ENCODE measurements around the gene BCLAF3.

The BCLAF3 gene

GRCh38 chrX:20026278-20026677 is 35.4 kb upstream of the BCLAF3 start:
- POLR2A ChIA-PET, result no interaction called here
- CTCF ChIA-PET, result no interaction called here

GRCh38 chrX:20019672-20020365 is 29.0 kb upstream of the BCLAF3 start:
- ChIA-PET CTCF (no interaction called here), POLR2A (no interaction called here)
- DNase-seq (ENCODE audit: extremely low spot score), result no peak
- TF ChIP-seq CTCF (IDR thresholded peaks at IDR 0.05; ENCODE audit: control extremely low read depth, extremely low read depth, low read depth, missing control alignments), result no peak

More at GRCh38 chrX:20026278-20026677, 35.4 kb upstream of the BCLAF3 start:
- DNase-seq (ENCODE audit: extremely low spot score), result no peak
- TF ChIP-seq CTCF (IDR thresholded peaks at IDR 0.05; ENCODE audit: control extremely low read depth, extremely low read depth, low read depth, missing control alignments), result no peak

GRCh38 chrX:20016616-20016945 is 25.7 kb upstream of the BCLAF3 start:
- DNase-seq (ENCODE audit: extremely low spot score), result no peak
- ChIA-PET POLR2A (no interaction called here), CTCF (no interaction called here)
- no peak for TF ChIP-seq CTCF (IDR thresholded peaks at IDR 0.05; ENCODE audit: control extremely low read depth, extremely low read depth, low read depth, missing control alignments)

GRCh38 chrX:20015945-20016615 is 25.2 kb upstream of the BCLAF3 start:
- ChIA-PET POLR2A (no interaction called here), CTCF (no interaction called here)
- no peak for TF ChIP-seq CTCF (IDR thresholded peaks at IDR 0.05; ENCODE audit: control extremely low read depth, extremely low read depth, low read depth, missing control alignments)
- no peak for DNase-seq (ENCODE audit: extremely low spot score)

- no peak for DNase-seq (ENCODE audit: extremely low spot score)
- ChIA-PET CTCF (no interaction called here), POLR2A (no interaction called here)
- no peak for TF ChIP-seq CTCF (IDR thresholded peaks at IDR 0.05; ENCODE audit: control extremely low read depth, extremely low read depth, low read depth, missing control alignments)
Measured at GRCh38 chrX:20015422-20015821, 24.6 kb upstream of the BCLAF3 start.

- DNase-seq (ENCODE audit: extremely low spot score), result no peak
- ChIA-PET POLR2A (no interaction called here), CTCF (no interaction called here)
- no peak for TF ChIP-seq CTCF (IDR thresholded peaks at IDR 0.05; ENCODE audit: control extremely low read depth, extremely low read depth, low read depth, missing control alignments)
Measured at GRCh38 chrX:20011608-20012007, 20.7 kb upstream of the BCLAF3 start.
